GM19467 (cell line): ENCODE data around the gene C1QL3.

Source experiments
- ATAC-seq: cut with Tn5 transposase; IDR thresholded peaks from one replicate; pipeline ENCODE4 v1.9.1; 2021; ENCODE audit warnings: mild to moderate bottlenecking, moderate library complexity; ENCODE audit not compliant: unreplicated experiment

The C1QL3 gene

GRCh38 chr10:16521311-16522016 is at the start of gene C1QL3:
Gene C1QL3, minus strand, starts transcription at chr10:16521879. Its CDS starts 814 bp downstream, at chr10:16521065.
- peak; percentile 27 for ATAC-seq

GRCh38 chr10:16570731-16571130 is 49.1 kb upstream of the C1QL3 start:
- ATAC-seq = peak; percentile 95

- ATAC-seq = no peak
Observed at GRCh38 chr10:16566202-16566805, 44.6 kb upstream of the C1QL3 start.

- ATAC-seq = no peak
Observed at GRCh38 chr10:16565604-16566003, 43.9 kb upstream of the C1QL3 start.

- ATAC-seq = no peak
Observed at GRCh38 chr10:16562891-16563290, 41.2 kb upstream of the C1QL3 start.

GRCh38 chr10:16559236-16559773 is 37.6 kb upstream of the C1QL3 start:
- ATAC-seq = no peak

- ATAC-seq = no peak
Observed at GRCh38 chr10:16547973-16548372, 26.3 kb upstream of the C1QL3 start.

GRCh38 chr10:16545116-16545736 is 23.5 kb upstream of the C1QL3 start:
- ATAC-seq = peak; percentile 59

GRCh38 chr10:16544591-16544990 is 22.9 kb upstream of the C1QL3 start:
- ATAC-seq = no peak

GRCh38 chr10:16544099-16544498 is 22.4 kb upstream of the C1QL3 start:
- ATAC-seq = no peak

- ATAC-seq = no peak
Observed at GRCh38 chr10:16536155-16536554, 14.5 kb upstream of the C1QL3 start.

GRCh38 chr10:16529853-16530252 is 8.2 kb upstream of the C1QL3 start:
- no peak for ATAC-seq

- ATAC-seq = no peak
Observed at GRCh38 chr10:16527452-16527851, 5.8 kb upstream of the C1QL3 start.

- ATAC-seq = peak; percentile 48
Observed at GRCh38 chr10:16520900-16521299, 779 bp downstream of the C1QL3 start.

GRCh38 chr10:16519908-16520861 is 1.5 kb downstream of the C1QL3 start:
- peak; percentile 12 for ATAC-seq

GRCh38 chr10:16519250-16519907 is 2.3 kb downstream of the C1QL3 start:
- ATAC-seq = no peak

- ATAC-seq = no peak
Observed at GRCh38 chr10:16518822-16519221, 2.9 kb downstream of the C1QL3 start.

- no peak for ATAC-seq
Observed at GRCh38 chr10:16510843-16511242, 10.8 kb downstream of the C1QL3 start.

GRCh38 chr10:16509996-16510395 is 11.7 kb downstream of the C1QL3 start:
- ATAC-seq = no peak

- no peak for ATAC-seq
Observed at GRCh38 chr10:16505161-16505560, 16.5 kb downstream of the C1QL3 start.
